ENCODE measurements around the gene CDH24.

DNA sequence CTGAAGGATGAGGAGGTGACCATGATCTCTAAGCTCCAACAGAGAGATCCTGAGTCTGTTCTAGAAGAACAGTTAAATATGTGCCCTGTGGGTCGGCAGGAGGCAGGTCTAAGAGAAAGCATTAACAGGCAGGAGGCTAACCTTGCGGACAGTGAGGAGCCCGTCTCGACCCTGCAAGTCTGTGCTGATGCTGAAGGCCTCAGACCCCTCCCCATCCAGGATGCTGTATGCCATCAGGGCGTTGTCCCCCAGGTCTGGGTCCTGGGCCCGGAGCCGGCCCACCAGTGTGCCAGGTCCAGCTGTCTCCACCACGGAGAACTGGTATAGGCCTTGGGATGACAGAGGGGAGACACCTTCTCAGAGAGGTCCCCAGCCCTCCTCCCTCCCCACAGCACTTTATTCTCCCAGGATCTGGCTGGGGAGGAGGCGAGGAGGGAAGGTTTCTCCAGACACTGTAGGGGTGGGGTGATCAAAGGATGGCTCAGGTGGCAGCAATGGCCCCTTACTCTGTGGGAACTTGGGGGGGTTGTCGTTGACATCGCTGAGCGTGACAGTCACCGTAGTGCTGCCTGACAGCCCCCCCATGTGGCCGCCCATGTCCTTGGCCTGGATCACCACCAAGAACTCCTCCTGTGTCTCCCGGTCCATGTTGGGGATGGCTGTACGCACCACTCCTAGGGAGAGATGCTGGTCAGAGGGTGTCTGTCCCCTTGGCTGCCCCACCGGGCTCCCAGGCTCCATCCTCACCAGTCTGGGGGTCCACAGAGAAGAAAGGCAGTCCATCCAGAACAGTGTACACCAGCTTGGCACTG lies 3.1 kb downstream of the CDH24 start:
- TF ChIP-seq POLR2AphosphoS5 (IDR thresholded peaks at IDR 0.05) (no peak), POLR2A (IDR thresholded peaks at IDR 0.05) (no peak)

All from stomach (tissue), 4 donors.